ENCODE data around the gene KRT5. TPM values are rescaled to one million over a fixed set of nuclear protein-coding genes. Genes with fewer than 3 reads are reported as not detected.
"Not testable (repeated sequence)": the region's sequence is repeated elsewhere in the genome, so short reads cannot be mapped to it uniquely, and the experiment has no call there.

The KRT5 gene
- total RNA-seq, 2 donors from 2014 or later: 1.2 to 4.6 TPM

DNA sequence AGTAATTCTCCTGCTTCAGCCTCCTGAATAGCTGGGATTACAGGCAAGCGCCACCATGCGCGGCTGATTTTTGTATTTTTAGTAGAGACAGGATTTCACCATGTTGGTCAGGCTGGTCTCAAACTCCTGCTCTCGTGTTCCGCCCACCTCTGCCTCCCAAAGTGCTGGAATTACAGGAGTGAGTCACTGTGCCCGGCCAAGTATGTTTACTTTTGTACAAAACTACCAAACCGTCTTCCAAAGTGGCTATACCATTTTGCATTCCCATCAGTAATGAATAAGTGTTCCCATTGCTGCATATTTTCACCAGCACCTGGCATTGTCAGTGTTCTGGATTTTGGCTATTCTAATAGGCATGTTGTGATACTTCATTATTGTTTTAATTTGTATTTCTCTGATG, 18.7 kb downstream of the KRT5 start:
- ATAC-seq (no peak), DNase-seq (no peak)
- intact Hi-C loops (cut with DNase I): no loop called here

DNA sequence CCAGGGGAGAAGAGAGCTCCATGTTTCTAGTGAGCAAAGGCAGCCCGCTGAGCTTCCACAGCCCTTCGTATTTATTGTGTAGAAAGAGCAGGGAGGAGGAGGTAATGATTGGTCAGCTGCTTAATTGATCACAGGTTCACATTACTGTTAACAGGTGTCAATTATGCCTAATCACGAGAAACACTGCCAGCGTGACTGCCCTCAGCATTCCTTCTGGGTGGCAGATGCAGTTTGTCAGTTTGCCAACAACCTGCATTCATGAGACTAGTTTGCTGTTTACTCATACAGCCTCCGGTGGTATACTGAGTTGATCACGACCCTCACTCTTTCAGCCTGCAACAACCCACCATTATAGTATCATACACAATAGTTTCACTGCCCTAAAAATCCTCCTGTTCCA, 19.6 kb downstream of the KRT5 start:
- ATAC-seq; DNase-seq; intact Hi-C loops (cut with DNase I): not testable (repeated sequence)

GRCh38 chr12:52499806-52500560, 20.2 kb downstream of the KRT5 start:
- ATAC-seq (no peak), DNase-seq (no peak)
- intact Hi-C loops (cut with DNase I): no loop called here

DNA sequence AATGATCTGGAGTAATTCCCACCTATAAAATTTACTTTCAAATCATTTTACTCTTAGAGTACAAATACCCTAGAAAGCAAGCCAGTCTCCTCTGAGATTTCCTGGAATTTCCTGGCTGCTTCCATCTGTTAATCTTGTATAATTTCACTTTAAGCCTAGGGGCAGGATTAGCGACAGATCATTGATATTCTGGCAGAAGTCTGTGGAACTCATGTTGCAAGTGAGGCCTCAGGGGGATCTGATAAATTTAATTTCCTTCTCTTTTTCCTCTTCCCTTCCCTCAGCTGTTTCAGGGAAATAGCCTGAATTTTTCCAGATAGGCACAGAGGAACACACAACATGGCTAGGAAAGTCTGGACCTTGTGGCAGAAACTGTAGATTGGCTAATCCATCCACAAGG, 21.2 kb downstream of the KRT5 start:
- no peak for DNase-seq
- intact Hi-C loops (cut with DNase I): no loop called here
- ATAC-seq: no peak

GRCh38 chr12:52497975-52498374, 22.2 kb downstream of the KRT5 start:
- intact Hi-C loops (cut with DNase I): no loop called here
- DNase-seq: no peak
- no peak for ATAC-seq

DNA sequence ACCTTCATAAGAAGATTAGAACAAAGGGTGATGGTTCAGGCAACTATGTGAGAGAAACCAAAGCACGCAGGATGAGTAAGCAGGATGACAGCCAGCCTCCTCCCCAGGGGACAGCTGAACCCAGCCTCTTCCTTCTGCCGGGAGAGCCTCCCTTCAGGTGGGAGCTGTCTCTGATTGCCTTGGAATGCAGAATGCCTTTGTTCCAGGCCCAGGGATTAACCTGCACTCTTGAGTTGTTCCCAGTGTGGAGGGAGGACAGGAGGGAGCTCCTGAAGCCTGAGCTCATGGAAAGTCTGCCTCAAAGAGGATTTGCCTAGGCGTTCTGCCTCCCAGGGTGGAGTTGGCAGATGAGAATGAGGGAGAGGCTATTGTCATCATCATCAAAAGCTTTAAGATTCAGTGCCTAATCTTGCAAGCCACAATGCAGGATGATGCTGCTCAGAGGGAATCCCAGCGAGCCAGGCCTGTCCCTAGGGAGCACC, 23.6 kb downstream of the KRT5 start:
- DNase-seq (no peak), ATAC-seq (peak in 1 of 2 donors; percentile 63)
- intact Hi-C loops (cut with DNase I): no loop called here

DNA sequence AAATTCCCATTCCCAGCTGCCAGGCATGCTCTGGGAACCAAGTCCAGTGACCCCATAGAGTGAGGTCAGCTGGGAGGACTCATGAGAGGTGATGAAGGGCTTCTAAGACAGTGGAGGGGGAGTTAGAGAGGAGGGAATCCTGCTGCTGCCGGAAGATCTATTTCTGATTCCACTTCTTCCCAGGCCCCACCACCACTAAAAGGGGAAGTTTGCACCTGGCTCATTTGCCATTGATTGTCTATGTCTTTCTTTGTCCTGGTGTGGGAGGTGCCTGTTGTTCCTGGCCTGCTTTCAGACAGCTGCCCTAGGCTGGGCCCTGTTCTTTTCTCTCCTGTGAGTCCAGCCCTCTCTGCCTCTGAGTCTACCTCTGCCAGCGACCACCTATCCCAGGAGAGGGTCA, 24.1 kb downstream of the KRT5 start:
- intact Hi-C loops (cut with DNase I): no loop called here
- no peak for DNase-seq
- ATAC-seq: peak in 1 of 2 donors; percentile 24

DNA sequence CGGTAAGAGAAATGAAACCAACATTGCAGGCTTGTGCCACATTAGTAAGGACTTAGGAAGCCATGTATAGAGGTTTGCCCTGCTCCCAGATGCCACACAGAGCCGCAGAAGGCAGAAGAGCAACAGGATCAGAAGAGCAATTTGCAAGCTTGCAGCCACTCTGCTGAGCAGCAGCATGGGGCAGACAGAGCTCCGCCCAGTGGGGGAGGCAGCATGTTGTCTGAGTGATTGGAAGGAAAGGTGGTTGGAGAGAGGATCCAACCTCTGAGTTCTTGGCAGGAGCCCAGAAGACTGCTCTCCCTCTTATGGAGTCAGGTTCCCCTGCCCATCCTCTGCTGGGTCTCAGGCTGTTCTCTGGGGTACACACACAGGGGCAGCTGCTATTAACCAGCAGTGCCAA, 24.8 kb downstream of the KRT5 start:
- intact Hi-C loops (cut with DNase I): no loop called here

GRCh38 chr12:52494518-52494917, 25.7 kb downstream of the KRT5 start:
- ATAC-seq (peak; percentile 51 to 78), DNase-seq (peak; percentile 57)
- intact Hi-C loops (cut with DNase I): no loop called here

More for the DNA sequence above, 24.8 kb downstream of the KRT5 start:
- no peak for DNase-seq
- peak; percentile 31 to 79 for ATAC-seq

DNA sequence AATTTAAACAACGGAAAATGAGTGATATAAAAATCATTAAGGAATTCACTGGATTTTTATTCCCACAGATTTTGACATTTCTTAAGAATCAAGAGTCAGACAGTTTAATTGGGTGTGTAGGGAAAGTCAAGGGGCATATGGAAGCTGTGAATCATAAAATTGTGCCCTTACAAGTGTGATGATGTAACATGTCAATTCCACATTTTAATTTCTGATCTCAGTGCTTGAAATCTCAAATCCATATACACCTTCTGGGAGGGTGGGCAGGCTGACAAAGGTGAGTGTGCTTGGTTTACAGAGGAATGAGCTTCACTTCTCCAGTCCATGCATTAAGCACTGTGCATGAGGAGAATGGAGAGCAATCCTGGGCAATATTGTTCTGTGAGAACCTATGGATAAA, 26.1 kb downstream of the KRT5 start:
- ATAC-seq: no peak
- intact Hi-C loops (cut with DNase I): no loop called here

DNA sequence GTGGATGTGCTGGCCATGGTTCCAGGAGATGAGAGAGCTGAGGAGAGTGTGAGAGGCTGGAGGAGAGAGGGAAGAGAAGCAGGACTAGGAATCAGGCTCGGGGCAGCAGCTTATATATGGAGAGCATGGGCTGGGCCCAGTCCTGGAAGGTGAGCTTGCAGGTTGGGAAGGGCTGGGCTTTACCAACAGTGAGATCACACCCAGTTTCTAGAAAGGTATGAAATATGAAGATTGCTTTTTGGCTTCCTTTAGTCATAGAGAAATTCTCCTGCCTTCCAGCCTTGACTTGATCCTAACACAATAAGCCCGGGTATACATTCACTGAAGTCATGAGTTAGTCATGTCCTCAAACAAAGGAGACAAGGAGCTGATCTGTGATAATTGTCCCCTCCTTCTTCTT, 27.0 kb downstream of the KRT5 start, which contains the start of gene KRT6A:
Gene KRT6A (minus strand): TSS at position 86 of the 400 bp plus-strand sequence. CDS start 69 bp downstream, at position 17.
- DNase-seq (no peak), ATAC-seq (no peak)

More for the DNA sequence above, 26.1 kb downstream of the KRT5 start:
- DNase-seq: no peak

DNA sequence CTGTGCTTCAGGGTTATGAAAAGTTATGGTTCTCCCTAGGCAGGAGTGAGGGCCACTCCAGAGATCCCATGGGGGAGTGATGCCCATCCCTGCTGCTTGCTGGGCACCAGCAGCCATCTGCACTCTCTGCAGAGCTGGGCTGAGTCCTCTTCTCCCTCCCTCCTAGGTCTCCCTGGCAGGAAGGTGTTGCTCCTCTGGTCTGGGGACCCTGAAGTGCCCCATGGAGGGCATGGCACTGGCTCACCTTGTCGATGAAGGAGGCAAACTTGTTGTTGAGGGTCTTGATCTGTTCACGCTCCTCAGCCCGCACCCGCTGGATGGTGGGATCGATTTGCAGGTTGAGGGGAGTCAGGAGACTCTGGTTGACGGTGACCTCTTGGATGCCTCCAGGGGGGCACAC, 27.8 kb downstream of the KRT5 start:
- intact Hi-C loops (cut with DNase I); DNase-seq; ATAC-seq: not testable (repeated sequence)

More for the DNA sequence above, 27.0 kb downstream of the KRT5 start, which contains the start of gene KRT6A:
- intact Hi-C loops (cut with DNase I): no loop called here

- ATAC-seq; intact Hi-C loops (cut with DNase I); DNase-seq: not testable (repeated sequence)
Observed at GRCh38 chr12:52491495-52491894, 28.7 kb downstream of the KRT5 start.

DNA sequence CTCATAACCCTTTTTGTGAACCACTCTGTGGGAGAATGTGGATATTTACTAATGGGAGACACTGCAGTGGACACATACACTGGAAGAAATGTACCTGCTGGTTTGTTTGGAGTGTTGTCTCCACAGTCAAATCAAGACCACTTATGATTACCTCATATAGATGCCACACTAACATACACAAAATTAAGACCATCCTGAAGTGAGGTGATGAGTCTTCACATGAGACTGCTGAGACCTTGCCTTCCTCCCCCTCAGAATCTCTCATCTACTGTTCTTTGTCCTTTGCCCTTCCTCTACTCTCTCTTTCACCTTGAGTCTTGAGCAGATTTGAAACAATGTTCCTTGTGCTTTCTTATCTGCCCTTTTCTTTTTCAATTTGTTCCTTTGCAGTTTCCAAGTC, 31.5 kb downstream of the KRT5 start:
- DNase-seq (no peak), ATAC-seq (no peak)
- intact Hi-C loops (cut with DNase I): no loop called here

GRCh38 chr12:52487744-52488443, 32.3 kb downstream of the KRT5 start:
- intact Hi-C loops (cut with DNase I): not testable (repeated sequence)

GRCh38 chr12:52487211-52487610, 33.0 kb downstream of the KRT5 start:
- no peak for DNase-seq
- intact Hi-C loops (cut with DNase I): no loop called here
- no peak for ATAC-seq

More at GRCh38 chr12:52487744-52488443, 32.3 kb downstream of the KRT5 start:
- not testable (repeated sequence) for DNase-seq, ATAC-seq

GRCh38 chr12:52486166-52487105, 33.8 kb downstream of the KRT5 start:
- ATAC-seq (no peak), DNase-seq (no peak)
- intact Hi-C loops (cut with DNase I): no loop called here

GRCh38 chr12:52480073-52480472, 40.1 kb downstream of the KRT5 start:
- DNase-seq: no peak
- intact Hi-C loops (cut with DNase I): no loop called here
- no peak for ATAC-seq

GRCh38 chr12:52477651-52478050, 42.5 kb downstream of the KRT5 start:
- ATAC-seq (no peak), DNase-seq (no peak)
- intact Hi-C loops (cut with DNase I): no loop called here

Data from left cardiac atrium (tissue), 4 donors.